Mesothelial cell of epicardium (in vitro differentiated cells): ENCODE data around the gene LRRC10B. TPM values are rescaled to one million over a fixed set of nuclear protein-coding genes. Genes with fewer than 3 reads are reported as not detected.
"Not testable (repeated sequence)": the region's sequence is repeated elsewhere in the genome, so short reads cannot be mapped to it uniquely, and the experiment has no call there.

Experiments
- DNase-seq, 2 experiments: peaks; one replicate each; pipeline ENCODE4 v3.0.0; 2021; ENCODE audit warnings: low spot score in 2 of 2; ENCODE audit not compliant: unreplicated experiment in 2 of 2
- H3K27ac Mint-ChIP-seq: 2 replicates; pipeline ENCODE4 v1.8.0; 2021; ENCODE audit warnings: mixed read lengths
- H3K27me3 Mint-ChIP-seq: 2 replicates; pipeline ENCODE4 v1.8.0; 2021; ENCODE audit warnings: low read depth, mixed read lengths
- H3K36me3 Mint-ChIP-seq: 2 replicates; pipeline ENCODE4 v1.8.0; 2021; ENCODE audit warnings: mixed read lengths
- H3K4me1 Mint-ChIP-seq: 2 replicates; pipeline ENCODE4 v1.8.0; 2021; ENCODE audit warnings: mixed read lengths
- H3K4me3 Mint-ChIP-seq: 2 replicates; pipeline ENCODE4 v1.8.0; 2021; ENCODE audit warnings: mild to moderate bottlenecking, moderate library complexity, mixed read lengths
- H3K9me3 Mint-ChIP-seq: 2 replicates; pipeline ENCODE4 v1.8.0; 2021; ENCODE audit warnings: mixed read lengths
- CTCF ChIP-seq: fragments of 200-600 bp; sonication (generic); IDR thresholded peaks from one replicate; pipeline ENCODE4 v1.5.0; 2021; ENCODE audit warnings: antibody characterized with exemption; ENCODE audit not compliant: unreplicated experiment
- total RNA-seq: library from RNA; stranded (reverse); gene quantifications from 3 replicates; pipeline ENCODE4 v1.2.1, GENCODE V29; 2021

The LRRC10B gene
- total RNA-seq, 1 donor from 2014 or later: 0.16 TPM

GRCh38 chr11:61477126-61477525 is 31.4 kb upstream of the LRRC10B start:
- H3K36me3 Mint-ChIP-seq: peaks cover 14% of the 10 kb centered on the region
- H3K27me3 Mint-ChIP-seq: no peaks in the 10 kb centered on the region
- H3K9me3 Mint-ChIP-seq: peaks cover 5% of the 10 kb centered on the region
- DNase-seq: no peak
- peaks cover 9% of the 10 kb centered on the region for H3K4me1 Mint-ChIP-seq
- no peak overlapping the region for H3K4me3 Mint-ChIP-seq
- no peak for TF ChIP-seq CTCF
- no peak overlapping the region for H3K27ac Mint-ChIP-seq

- peaks cover 9% of the 10 kb centered on the region for H3K4me1 Mint-ChIP-seq
- H3K36me3 Mint-ChIP-seq: peaks cover 12% of the 10 kb centered on the region
- DNase-seq: peak in 1 of 2 experiments; percentile 79
- no peaks in the 10 kb centered on the region for H3K27me3 Mint-ChIP-seq
- H3K27ac Mint-ChIP-seq: no peak overlapping the region
- H3K4me3 Mint-ChIP-seq: no peak overlapping the region
- H3K9me3 Mint-ChIP-seq: peaks cover 5% of the 10 kb centered on the region
- peak; percentile 99 for TF ChIP-seq CTCF
Observed at GRCh38 chr11:61477727-61478148, 30.8 kb upstream of the LRRC10B start.

GRCh38 chr11:61479360-61480058 is 29.0 kb upstream of the LRRC10B start:
- not testable (repeated sequence) for DNase-seq, H3K9me3 Mint-ChIP-seq, H3K27ac Mint-ChIP-seq, H3K4me3 Mint-ChIP-seq, H3K4me1 Mint-ChIP-seq, H3K36me3 Mint-ChIP-seq, H3K27me3 Mint-ChIP-seq

GRCh38 chr11:61480261-61480993 is 28.1 kb upstream of the LRRC10B start:
- Mint-ChIP-seq H3K27ac (no peak overlapping the region), H3K36me3 (no peaks in the 10 kb centered on the region), H3K4me3 (no peak overlapping the region), H3K4me1 (peaks cover 9% of the 10 kb centered on the region), H3K27me3 (no peaks in the 10 kb centered on the region), H3K9me3 (no peaks in the 10 kb centered on the region)
- no peak for TF ChIP-seq CTCF
- DNase-seq: no peak

GRCh38 chr11:61480994-61481335 is 27.6 kb upstream of the LRRC10B start:
- no peak for TF ChIP-seq CTCF
- Mint-ChIP-seq H3K36me3 (no peaks in the 10 kb centered on the region), H3K27ac (no peak overlapping the region), H3K27me3 (no peaks in the 10 kb centered on the region), H3K4me1 (peaks cover 9% of the 10 kb centered on the region), H3K9me3 (no peaks in the 10 kb centered on the region), H3K4me3 (no peak overlapping the region)
- DNase-seq: no peak

- H3K4me1 Mint-ChIP-seq: peaks cover 15% of the 10 kb centered on the region
- TF ChIP-seq CTCF: no peak
- no peaks in the 10 kb centered on the region for H3K27me3 Mint-ChIP-seq
- DNase-seq: no peak
- no peak overlapping the region for H3K27ac Mint-ChIP-seq
- H3K36me3 Mint-ChIP-seq: no peaks in the 10 kb centered on the region
- H3K4me3 Mint-ChIP-seq: no peak overlapping the region
- H3K9me3 Mint-ChIP-seq: no peaks in the 10 kb centered on the region
Observed at GRCh38 chr11:61481806-61482205, 26.7 kb upstream of the LRRC10B start.
